ENCODE measurements around the gene RIN3. TPM values are rescaled to one million over a fixed set of nuclear protein-coding genes. Genes with fewer than 3 reads are reported as not detected.
"Not testable (repeated sequence)": the region's sequence is repeated elsewhere in the genome, so short reads cannot be mapped to it uniquely, and the experiment has no call there.

RIN3 gene
- total and polyA plus RNA-seq, 7 donors = 6.0 to 31.8 (median 15.3) TPM

- no peaks in the 10 kb centered on the region for H3K27me3 ChIP-seq
- peak overlapping the region in 1 of 4 donors; percentile 19 for H3K27ac ChIP-seq
- H3K36me3 ChIP-seq = no peaks in the 10 kb centered on the region
- no peak overlapping the region for H3K4me3 ChIP-seq
- no peak for DNase-seq
- WGBS, 2 donors = 83 to 96% methylated on average over 4 of the region's 4 CpGs
- intact Hi-C loops (cut with DNase I) = no loop called here
- no peaks in the 10 kb centered on the region for H3K9me3 ChIP-seq
- TF ChIP-seq POLR2AphosphoS5 (IDR thresholded peaks at IDR 0.05) = no peak
- no peak for TF ChIP-seq POLR2A (IDR thresholded peaks at IDR 0.05)
- TF ChIP-seq CTCF (IDR thresholded peaks at IDR 0.05) = no peak
- no peak for TF ChIP-seq EP300 (IDR thresholded peaks at IDR 0.05)
- peaks cover 0 to 28% (median 21%) of the 10 kb centered on the region in 4 donors for H3K4me1 ChIP-seq
Measured at GRCh38 chr14:92635896-92636295, 122.3 kb downstream of the RIN3 start.

- no peaks in the 10 kb centered on the region for H3K27me3 ChIP-seq
- peaks cover 0 to 28% (median 21%) of the 10 kb centered on the region in 4 donors for H3K4me1 ChIP-seq
- DNase-seq = no peak
- no peak overlapping the region for H3K4me3 ChIP-seq
- H3K36me3 ChIP-seq = peaks cover 0 to 10% (median 0%) of the 10 kb centered on the region in 4 donors
- intact Hi-C loops (cut with DNase I) = no loop called here
- H3K9me3 ChIP-seq = no peaks in the 10 kb centered on the region
- peak overlapping the region in 2 of 4 donors; percentile 68 to 83 for H3K27ac ChIP-seq
- WGBS, 2 donors = 77 to 84% methylated on average over 7 of the region's 7 CpGs
- TF ChIP-seq POLR2AphosphoS5 (IDR thresholded peaks at IDR 0.05) (no peak), POLR2A (IDR thresholded peaks at IDR 0.05) (no peak), CTCF (IDR thresholded peaks at IDR 0.05) (no peak), EP300 (IDR thresholded peaks at IDR 0.05) (no peak)
Measured at GRCh38 chr14:92637228-92637627, 123.6 kb downstream of the RIN3 start.

- intact Hi-C loops (cut with DNase I) = no loop called here
- Histone ChIP-seq H3K4me1 (peaks cover 0 to 28% (median 21%) of the 10 kb centered on the region in 4 donors), H3K27ac (peak overlapping the region in 3 of 4 donors; percentile 68 to 83 (median 69)), H3K4me3 (no peak overlapping the region), H3K36me3 (peaks cover 0 to 17% (median 0%) of the 10 kb centered on the region in 4 donors), H3K27me3 (no peaks in the 10 kb centered on the region), H3K9me3 (no peaks in the 10 kb centered on the region)
- no peak for TF ChIP-seq EP300 (IDR thresholded peaks at IDR 0.05)
- no peak for TF ChIP-seq POLR2AphosphoS5 (IDR thresholded peaks at IDR 0.05)
- TF ChIP-seq CTCF (IDR thresholded peaks at IDR 0.05) = no peak
- TF ChIP-seq POLR2A (IDR thresholded peaks at IDR 0.05) = no peak
- 90 to 95% methylated on average over 5 of the region's 5 CpGs for WGBS, 2 donors
- DNase-seq = no peak
Measured at GRCh38 chr14:92637864-92638263, 124.3 kb downstream of the RIN3 start.

GRCh38 chr14:92638266-92638665, 124.7 kb downstream of the RIN3 start:
- WGBS, 2 donors = 90 to 92% methylated on average over 9 of the region's 9 CpGs
- no peak for DNase-seq
- Histone ChIP-seq H3K4me3 (no peak overlapping the region), H3K9me3 (no peaks in the 10 kb centered on the region), H3K27me3 (no peaks in the 10 kb centered on the region), H3K36me3 (peaks cover 0 to 21% (median 0%) of the 10 kb centered on the region in 4 donors), H3K4me1 (peaks cover 0 to 26% (median 19%) of the 10 kb centered on the region in 4 donors), H3K27ac (peak overlapping the region in 3 of 4 donors; percentile 68 to 83 (median 69))
- no peak for TF ChIP-seq POLR2AphosphoS5 (IDR thresholded peaks at IDR 0.05)
- TF ChIP-seq POLR2A (IDR thresholded peaks at IDR 0.05) = no peak
- intact Hi-C loops (cut with DNase I) = no loop called here

DNA sequence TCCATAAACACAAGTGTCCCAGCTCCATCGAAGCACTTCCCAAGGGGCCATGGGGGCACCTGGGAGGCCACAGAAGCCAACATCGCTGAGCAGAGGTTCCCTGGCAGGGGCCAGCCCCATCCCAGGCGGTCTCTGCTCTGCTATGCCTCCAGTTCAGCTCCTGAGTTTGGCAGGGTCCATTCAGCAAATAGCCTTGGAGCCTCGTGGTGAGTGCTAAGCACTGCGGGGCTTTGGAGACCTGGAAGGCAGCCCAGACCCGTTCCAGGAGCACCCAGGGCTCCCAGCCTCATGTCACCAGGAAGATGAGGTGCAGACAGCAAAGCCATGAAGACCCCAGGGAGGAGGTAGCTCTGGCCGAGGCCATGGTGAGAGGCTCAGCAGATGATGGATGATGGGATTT, 125.3 kb downstream of the RIN3 start:
- TF ChIP-seq POLR2AphosphoS5 (IDR thresholded peaks at IDR 0.05) = peak in 2 of 4 donors; percentile 3 to 13
- TF ChIP-seq EP300 (IDR thresholded peaks at IDR 0.05) = no peak
- TF ChIP-seq CTCF (IDR thresholded peaks at IDR 0.05) = no peak
- H3K27me3 ChIP-seq = no peaks in the 10 kb centered on the region
- no peaks in the 10 kb centered on the region for H3K9me3 ChIP-seq
- no peak overlapping the region for H3K4me3 ChIP-seq
- DNase-seq = no peak
- peak overlapping the region in 3 of 4 donors; percentile 68 to 83 (median 69) for H3K27ac ChIP-seq
- intact Hi-C loops (cut with DNase I) = no loop called here
- peaks cover 0 to 22% (median 14%) of the 10 kb centered on the region in 4 donors for H3K4me1 ChIP-seq
- H3K36me3 ChIP-seq = peaks cover 0 to 24% (median 0%) of the 10 kb centered on the region in 4 donors
- WGBS, 2 donors = 65 to 76% methylated on average over 7 of the region's 7 CpGs

DNA sequence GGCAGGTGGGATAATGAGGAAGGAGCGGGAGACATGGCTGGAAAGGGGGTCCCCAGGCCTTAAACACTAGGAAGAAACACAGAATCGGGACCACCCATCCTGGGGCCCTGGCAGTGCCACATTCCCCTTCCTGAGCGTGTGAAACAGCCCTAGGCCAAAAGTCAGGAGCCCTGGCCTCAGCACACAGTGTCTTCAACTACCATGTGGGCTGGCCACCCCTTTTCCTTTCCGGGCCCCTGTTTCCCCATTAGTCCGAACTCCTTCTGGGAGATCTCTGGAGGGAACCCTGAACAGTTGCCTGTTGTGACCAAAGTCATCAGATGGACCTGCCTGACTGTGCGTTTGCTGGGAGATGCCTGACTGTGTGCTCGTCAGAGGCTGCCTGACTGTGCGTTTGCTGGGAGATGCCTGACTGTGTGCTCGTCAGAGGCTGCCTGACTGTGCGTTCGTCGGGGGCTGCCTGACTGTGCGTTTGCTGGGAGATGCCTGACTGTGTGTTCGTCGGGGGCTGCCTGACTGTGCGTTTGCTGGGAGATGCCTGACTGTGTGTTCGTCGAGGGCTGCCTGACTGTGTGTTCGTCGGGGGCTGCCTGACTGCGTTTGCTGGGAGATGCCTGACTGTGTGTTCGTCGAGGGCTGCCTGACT, 126.0 kb downstream of the RIN3 start:
- DNase-seq; intact Hi-C loops (cut with DNase I): not testable (repeated sequence)

More for the DNA sequence above, 126.0 kb downstream of the RIN3 start:
- peaks cover 0 to 29% (median 21%) of the 10 kb centered on the region in 4 donors for H3K4me1 ChIP-seq
- H3K27me3 ChIP-seq, H3K9me3 ChIP-seq, H3K4me3 ChIP-seq: not testable (repeated sequence)
- peaks cover 0 to 27% (median under 1%) of the 10 kb centered on the region in 4 donors for H3K36me3 ChIP-seq
- 94% methylated on average over 23 of the region's 23 CpGs for WGBS, 2 donors
- peak overlapping the region in 3 of 4 donors; percentile 68 to 83 (median 69) for H3K27ac ChIP-seq
